NCI-H446 (cell line): ENCODE measurements around the gene CXCL13.
"Not testable (repeated sequence)": the region's sequence is repeated elsewhere in the genome, so short reads cannot be mapped to it uniquely, and the experiment has no call there.

ENCODE experiments used
- DNase-seq, 2 experiments: peaks; one replicate each; lab custom pipeline; 2025; lab: John Stamatoyannopoulos, UW

Gene CXCL13

GRCh38 chr4:77601614-77602187 lies 3.9 kb upstream of the CXCL13 start:
- no peak for DNase-seq

GRCh38 chr4:77613267-77613666 lies 7.6 kb downstream of the CXCL13 start:
- no peak for DNase-seq

- DNase-seq: no peak
Observed at GRCh38 chr4:77615153-77615552, 9.5 kb downstream of the CXCL13 start.

DNA sequence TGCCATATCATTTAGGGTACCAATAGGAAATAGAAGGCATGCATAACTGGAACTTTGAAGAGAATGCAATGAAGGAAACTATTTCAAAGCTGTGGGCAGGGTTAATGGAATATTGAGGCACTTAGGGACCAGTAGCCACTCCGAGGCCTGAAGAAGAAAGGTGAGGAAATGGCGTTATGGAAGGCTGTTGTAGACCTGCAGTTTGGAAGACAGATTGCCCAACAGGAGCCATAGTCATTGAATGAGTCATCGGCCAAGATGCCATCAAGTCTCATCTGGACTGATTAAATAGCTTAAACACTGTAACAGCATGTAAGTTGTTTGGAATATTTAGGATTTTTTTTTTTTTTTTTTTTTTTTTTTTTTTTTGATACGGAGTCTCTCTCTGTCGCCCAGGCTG lies 11.6 kb downstream of the CXCL13 start:
- no peak for DNase-seq

GRCh38 chr4:77618383-77619241 lies 13.0 kb downstream of the CXCL13 start:
- DNase-seq: peak in 1 of 2 experiments; percentile 68

- DNase-seq: no peak
Observed at GRCh38 chr4:77619408-77619807, 13.8 kb downstream of the CXCL13 start.

- no peak for DNase-seq
Observed at GRCh38 chr4:77621254-77621653, 15.6 kb downstream of the CXCL13 start.

GRCh38 chr4:77623091-77623490 lies 17.5 kb downstream of the CXCL13 start:
- no peak for DNase-seq

DNA sequence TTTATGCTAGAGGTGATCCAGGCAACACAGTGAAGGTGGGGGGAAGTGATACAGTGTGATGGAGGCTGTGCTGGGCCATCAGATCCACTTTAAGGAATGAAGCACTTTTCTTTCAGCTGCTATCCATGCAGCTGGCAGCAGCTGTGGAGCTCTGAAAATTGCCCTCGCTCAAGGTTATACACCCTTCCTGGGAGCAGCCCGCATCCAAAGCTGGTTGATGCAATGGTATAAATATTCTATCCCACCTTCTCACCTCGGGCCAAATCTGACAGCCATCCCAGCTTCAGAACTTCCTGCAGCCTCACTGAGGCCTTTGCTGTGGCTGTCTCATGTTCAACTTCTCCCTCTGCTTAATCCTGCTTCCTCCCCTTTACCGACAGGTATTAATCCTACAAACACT lies 18.6 kb downstream of the CXCL13 start:
- DNase-seq: no peak

- DNase-seq: no peak
Observed at GRCh38 chr4:77625485-77625884, 19.9 kb downstream of the CXCL13 start.

DNA sequence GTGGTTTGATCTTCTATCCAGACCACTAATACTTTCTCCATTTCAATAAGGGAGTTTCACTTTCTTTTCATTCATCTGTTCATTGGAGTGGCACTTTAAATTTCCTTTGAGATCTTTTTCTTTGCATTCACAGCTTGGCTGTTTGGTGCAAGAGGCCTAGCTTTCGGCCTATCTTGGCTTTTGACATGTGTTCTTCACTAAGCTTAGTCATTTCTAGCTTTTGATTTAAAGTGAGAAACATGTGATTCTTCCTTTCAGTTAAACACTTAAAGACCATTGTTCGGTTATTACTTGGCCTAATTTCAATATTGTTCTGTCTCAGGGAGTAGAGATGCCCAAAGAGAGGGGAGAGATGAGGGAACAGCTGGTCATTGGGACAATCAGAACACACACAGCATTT lies 24.3 kb downstream of the CXCL13 start:
- no peak for DNase-seq

GRCh38 chr4:77631276-77631675 lies 25.7 kb downstream of the CXCL13 start:
- DNase-seq: no peak

GRCh38 chr4:77634132-77634785 lies 28.6 kb downstream of the CXCL13 start:
- no peak for DNase-seq

- no peak for DNase-seq
Observed at GRCh38 chr4:77635246-77635645, 29.6 kb downstream of the CXCL13 start.

- DNase-seq: no peak
Observed at GRCh38 chr4:77635876-77636275, 30.3 kb downstream of the CXCL13 start.

DNA sequence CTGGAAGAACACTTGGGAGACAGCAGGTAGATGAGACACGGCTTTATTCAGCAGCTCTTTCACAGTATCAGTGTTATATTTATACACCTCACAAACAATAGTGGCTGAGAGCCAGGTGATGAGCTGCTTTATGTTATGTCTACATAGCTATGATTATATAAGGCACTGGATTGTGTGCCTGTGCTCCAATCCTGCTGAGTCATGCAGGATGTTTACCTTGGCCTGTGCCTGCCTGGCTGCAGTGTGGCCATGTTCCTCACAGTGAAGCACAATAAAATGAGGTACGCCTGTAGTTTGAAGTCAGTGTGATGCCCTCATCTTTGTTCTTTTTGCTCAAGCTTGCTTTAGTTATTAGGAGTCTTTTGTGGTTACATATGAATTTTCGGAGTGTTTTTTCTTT lies 31.3 kb downstream of the CXCL13 start:
- no peak for DNase-seq

DNA sequence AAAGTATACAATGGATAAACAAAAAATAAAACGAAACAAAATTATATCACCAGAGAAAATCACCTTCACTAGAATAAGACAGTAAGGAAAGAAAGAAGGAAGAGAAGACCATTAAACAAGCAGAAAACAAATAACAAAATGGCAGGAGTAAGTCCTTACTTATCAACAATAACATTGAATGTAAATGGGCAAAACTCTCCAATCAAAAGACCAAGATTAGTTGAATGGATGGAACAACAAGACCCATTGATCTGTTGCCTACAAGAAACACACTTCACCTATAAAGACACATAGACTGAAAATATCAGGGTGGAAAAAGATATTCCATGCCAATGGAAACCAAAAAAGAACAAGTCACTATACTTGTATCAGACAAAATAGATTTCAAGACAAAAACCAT lies 38.4 kb downstream of the CXCL13 start:
- not testable (repeated sequence) for DNase-seq

DNA sequence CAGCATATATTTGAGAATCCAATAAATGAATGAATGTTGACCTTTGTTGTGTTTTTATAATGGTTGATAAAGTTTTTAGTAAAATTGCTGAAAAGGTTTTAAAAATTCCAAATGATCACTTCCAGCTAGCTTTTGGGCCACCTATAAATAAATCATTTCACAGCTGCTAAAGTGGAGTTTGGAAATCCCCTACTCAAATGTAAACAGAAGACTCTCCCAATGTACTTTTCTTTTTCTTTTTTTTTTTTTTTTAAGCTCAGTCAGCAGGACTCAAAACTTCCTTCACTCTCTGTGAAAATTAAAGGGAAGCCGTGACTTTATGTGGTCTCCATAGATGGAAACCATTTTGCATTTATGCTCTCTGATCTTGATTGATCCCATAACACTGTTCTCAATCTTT lies 45.2 kb downstream of the CXCL13 start:
- DNase-seq: no peak

DNA sequence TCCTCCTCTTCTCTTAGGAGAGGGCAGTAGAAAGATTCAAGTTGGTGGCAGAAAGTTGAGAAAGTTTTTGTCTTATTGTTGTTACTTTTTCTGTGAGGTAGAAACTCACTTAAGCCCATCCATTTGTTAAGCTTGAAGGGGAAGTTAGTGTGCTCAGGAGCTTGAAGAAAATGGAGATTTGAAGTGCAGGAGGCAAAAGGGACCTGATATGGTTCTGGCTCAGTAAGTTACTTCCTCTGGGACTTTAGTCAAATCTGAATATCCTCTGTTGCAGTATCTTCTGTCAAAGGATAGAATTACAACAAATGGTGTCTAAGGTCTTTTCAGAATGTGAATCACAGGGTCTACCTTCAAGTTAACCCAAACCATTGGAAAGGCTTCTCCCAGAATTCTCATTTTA lies 46.2 kb downstream of the CXCL13 start:
- DNase-seq: no peak

DNA sequence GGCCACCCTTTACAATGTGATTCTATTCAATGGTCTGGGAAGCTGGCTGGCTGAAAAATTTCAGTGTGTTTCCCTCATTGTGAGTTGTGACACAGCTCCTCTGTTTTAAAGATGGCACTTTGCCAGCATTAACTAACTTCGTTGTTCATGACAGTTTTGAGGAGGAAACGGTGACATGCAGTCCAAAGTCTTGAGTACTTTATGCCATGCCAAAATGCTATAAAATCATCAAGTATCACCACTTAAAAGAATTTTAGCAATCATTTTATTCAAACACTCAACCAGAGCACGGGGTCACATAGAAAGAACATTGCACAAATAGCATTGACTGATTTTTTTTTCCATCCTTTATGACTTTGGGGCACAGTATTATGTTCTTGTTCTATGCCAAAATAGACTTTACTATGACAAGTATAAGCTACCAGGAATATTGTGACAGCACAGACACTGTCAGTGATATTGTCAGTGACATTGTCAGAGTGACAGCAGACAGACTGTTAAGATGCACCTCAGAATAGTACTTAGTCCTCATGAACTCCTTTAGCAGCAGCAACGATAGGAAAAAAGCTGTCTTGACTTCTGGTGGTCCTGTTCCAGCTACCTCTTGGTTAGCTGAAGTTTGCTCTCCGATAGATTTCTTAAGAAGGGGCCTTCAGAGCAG lies 46.7 kb downstream of the CXCL13 start:
- DNase-seq: no peak

- no peak for DNase-seq
Observed at GRCh38 chr4:77653162-77653758, 47.6 kb downstream of the CXCL13 start.

- DNase-seq: not testable (repeated sequence)
Observed at GRCh38 chr4:77660318-77660717, 54.7 kb downstream of the CXCL13 start.
